ENCODE results near the gene ATOX1.

Gene ATOX1

GRCh38 chr5:151770383-151771258 lies 12.2 kb upstream of the ATOX1 start:
- no peak for DNase-seq (ENCODE audit: low spot score)

- DNase-seq (ENCODE audit: low spot score) = no peak
These were observed 8.5 kb upstream of the ATOX1 start for GRCh38 chr5:151766975-151767374.

- no peak for DNase-seq (ENCODE audit: low spot score)
These were observed 6.4 kb upstream of the ATOX1 start for GRCh38 chr5:151764801-151765200.

- no peak for DNase-seq (ENCODE audit: low spot score)
These were observed 346 bp downstream of the ATOX1 start for GRCh38 chr5:151758141-151758429.

GRCh38 chr5:151757233-151758140 lies 944 bp downstream of the ATOX1 start:
- DNase-seq (ENCODE audit: low spot score) = no peak

GRCh38 chr5:151755383-151755782 lies 3.0 kb downstream of the ATOX1 start:
- no peak for DNase-seq (ENCODE audit: low spot score)

- no peak for DNase-seq (ENCODE audit: low spot score)
These were observed 6.8 kb downstream of the ATOX1 start for GRCh38 chr5:151751593-151751992.

GRCh38 chr5:151751091-151751490 lies 7.3 kb downstream of the ATOX1 start:
- no peak for DNase-seq (ENCODE audit: low spot score)

- DNase-seq (ENCODE audit: low spot score) = no peak
These were observed 8.3 kb downstream of the ATOX1 start for GRCh38 chr5:151750121-151750520.

GRCh38 chr5:151745071-151745705 lies 13.2 kb downstream of the ATOX1 start:
- no peak for DNase-seq (ENCODE audit: low spot score)

- DNase-seq (ENCODE audit: low spot score) = no peak
These were observed 14.9 kb downstream of the ATOX1 start for GRCh38 chr5:151743530-151743929.

- no peak for DNase-seq (ENCODE audit: low spot score)
These were observed 15.5 kb downstream of the ATOX1 start for GRCh38 chr5:151742870-151743294.

GRCh38 chr5:151741678-151742423 lies 16.6 kb downstream of the ATOX1 start:
- DNase-seq (ENCODE audit: low spot score) = no peak

- no peak for DNase-seq (ENCODE audit: low spot score)
These were observed 17.5 kb downstream of the ATOX1 start for GRCh38 chr5:151740958-151741373.

GRCh38 chr5:151740336-151740942 lies 18.0 kb downstream of the ATOX1 start:
- DNase-seq (ENCODE audit: low spot score) = peak; percentile 71

GRCh38 chr5:151739939-151740335 lies 18.5 kb downstream of the ATOX1 start:
- DNase-seq (ENCODE audit: low spot score) = no peak

GRCh38 chr5:151739395-151739794 lies 19.0 kb downstream of the ATOX1 start:
- no peak for DNase-seq (ENCODE audit: low spot score)

- no peak for DNase-seq (ENCODE audit: low spot score)
These were observed 20.1 kb downstream of the ATOX1 start for GRCh38 chr5:151738125-151738848.

- DNase-seq (ENCODE audit: low spot score) = no peak
These were observed 21.0 kb downstream of the ATOX1 start for GRCh38 chr5:151737431-151737830.

- DNase-seq (ENCODE audit: low spot score) = no peak
These were observed 22.8 kb downstream of the ATOX1 start for GRCh38 chr5:151735646-151736045.

- DNase-seq (ENCODE audit: low spot score) = no peak
These were observed 24.4 kb downstream of the ATOX1 start for GRCh38 chr5:151734064-151734408.
